Immature natural killer cell (primary cell): ENCODE measurements around the gene DOK5. TPM values are rescaled to one million over a fixed set of nuclear protein-coding genes. Genes with fewer than 3 reads are reported as not detected.

Source experiments
- DNase-seq, 3 donors: peaks; one replicate each; pipeline ENCODE4 v3.0.0; 2022; ENCODE audit warnings: mixed read lengths in 1 of 3
- H3K27ac Mint-ChIP-seq, 6 donors: one replicate each; pipeline ENCODE4 v1.8.0; 2020; ENCODE audit warnings: mixed read lengths in 6 of 6, mild to moderate bottlenecking in 5 of 6, inconsistent platforms in 4 of 6, moderate library complexity in 3 of 6
- H3K27me3 Mint-ChIP-seq, 3 donors: one replicate each; pipeline ENCODE4 v1.8.0; 2020 to 2021; ENCODE audit warnings: low read depth in 3 of 3, mild to moderate bottlenecking in 3 of 3, mixed read lengths in 3 of 3, moderate library complexity in 3 of 3, inconsistent platforms in 1 of 3
- H3K36me3 Mint-ChIP-seq, 3 donors: one replicate each; pipeline ENCODE4 v1.8.0; 2020; ENCODE audit warnings: mixed read lengths in 3 of 3, inconsistent platforms in 2 of 3, mild to moderate bottlenecking in 2 of 3
- H3K4me1 Mint-ChIP-seq, 2 donors: one replicate each; pipeline ENCODE4 v1.8.0; 2020; ENCODE audit warnings: inconsistent platforms in 2 of 2, mild to moderate bottlenecking in 2 of 2, mixed read lengths in 2 of 2, moderate library complexity in 1 of 2
- H3K4me3 Mint-ChIP-seq, 5 donors: one replicate each; pipeline ENCODE4 v1.8.0; 2020; ENCODE audit warnings: mild to moderate bottlenecking in 5 of 5, mixed read lengths in 5 of 5, inconsistent platforms in 3 of 5, moderate library complexity in 3 of 5
- H3K9me3 Mint-ChIP-seq, 6 donors: one replicate each; pipeline ENCODE4 v1.8.0; 2020; ENCODE audit warnings: mild to moderate bottlenecking in 6 of 6, mixed read lengths in 6 of 6, inconsistent platforms in 4 of 6, moderate library complexity in 3 of 6
- polyA plus RNA-seq, 3 donors: library from polyadenylated mRNA; unstranded; fragments of 300-500 nt; fragmentation: Illumina TruSeq; gene quantifications; one replicate each; pipeline ENCODE4 v1.2.3, GENCODE V29; 2021

The DOK5 gene
- polyA plus RNA-seq, 3 donors from 2014 or later, result not detected

GRCh38 chr20:54456961-54457360 is 18.4 kb upstream of the DOK5 start:
- no peak for DNase-seq
- H3K27me3 Mint-ChIP-seq, result peaks cover 0 to 4% (median 0%) of the 10 kb centered on the region in 3 donors
- H3K9me3 Mint-ChIP-seq, result peaks cover 0 to 4% (median 0%) of the 10 kb centered on the region in 6 donors
- H3K36me3 Mint-ChIP-seq, result no peaks in the 10 kb centered on the region
- no peak overlapping the region for H3K4me3 Mint-ChIP-seq
- H3K4me1 Mint-ChIP-seq, result no peaks in the 10 kb centered on the region
- H3K27ac Mint-ChIP-seq, result no peak overlapping the region

DNA sequence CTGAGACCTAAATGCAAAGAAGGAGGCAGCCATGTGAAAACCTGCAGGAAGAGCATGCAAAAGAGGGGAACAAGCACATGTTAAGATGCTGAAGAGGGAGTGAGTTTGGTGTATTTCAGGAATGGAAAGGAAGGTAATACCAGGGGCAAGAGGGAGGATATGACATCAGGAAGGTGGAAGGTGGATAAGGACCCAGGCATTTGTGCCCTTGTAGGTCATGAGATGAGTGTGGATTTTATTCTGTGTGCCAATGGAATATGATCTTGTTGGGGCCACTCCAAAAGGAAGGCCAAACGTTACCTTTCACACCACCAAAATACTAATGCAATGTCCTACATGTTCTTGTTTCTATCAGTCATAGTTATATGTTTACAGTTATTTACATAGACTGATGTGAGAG is 17.2 kb upstream of the DOK5 start:
- no peak for DNase-seq
- H3K4me1 Mint-ChIP-seq, result no peaks in the 10 kb centered on the region
- H3K4me3 Mint-ChIP-seq, result no peak overlapping the region
- no peak overlapping the region for H3K27ac Mint-ChIP-seq
- peaks cover 0 to 4% (median 0%) of the 10 kb centered on the region in 3 donors for H3K27me3 Mint-ChIP-seq
- H3K9me3 Mint-ChIP-seq, result peaks cover 0 to 2% (median 0%) of the 10 kb centered on the region in 6 donors
- no peaks in the 10 kb centered on the region for H3K36me3 Mint-ChIP-seq

GRCh38 chr20:54459279-54459678 is 16.1 kb upstream of the DOK5 start:
- Mint-ChIP-seq H3K36me3 (no peaks in the 10 kb centered on the region), H3K27me3 (peaks cover 0 to 4% (median 0%) of the 10 kb centered on the region in 3 donors), H3K4me1 (no peaks in the 10 kb centered on the region), H3K4me3 (no peak overlapping the region), H3K27ac (no peak overlapping the region), H3K9me3 (peaks cover 0 to 2% (median 0%) of the 10 kb centered on the region in 6 donors)
- no peak for DNase-seq

DNA sequence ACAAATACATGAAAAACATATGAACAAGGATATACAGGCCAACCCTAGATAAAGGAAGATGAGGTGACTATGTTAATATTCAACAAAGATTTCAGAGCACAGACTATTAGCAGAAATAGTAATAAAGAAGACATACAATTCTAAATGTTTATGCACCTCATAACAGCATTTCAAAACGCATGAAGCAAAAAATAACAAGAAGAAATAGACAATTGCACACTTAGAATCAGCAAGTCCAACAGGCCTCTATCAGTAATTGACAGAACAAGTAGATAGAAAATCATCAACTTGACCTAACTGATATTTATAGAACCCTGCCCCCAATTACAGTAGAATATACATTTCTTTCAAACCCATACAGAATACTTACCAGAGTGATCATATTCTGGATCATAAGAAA is 11.4 kb upstream of the DOK5 start:
- Mint-ChIP-seq H3K36me3 (no peaks in the 10 kb centered on the region), H3K9me3 (peaks cover 0 to 4% (median 0%) of the 10 kb centered on the region in 6 donors), H3K27me3 (peaks cover 2 to 6% (median 4%) of the 10 kb centered on the region in 3 donors), H3K27ac (no peak overlapping the region), H3K4me3 (no peak overlapping the region), H3K4me1 (no peaks in the 10 kb centered on the region)
- no peak for DNase-seq

GRCh38 chr20:54466127-54466526 is 9.3 kb upstream of the DOK5 start:
- Mint-ChIP-seq H3K4me3 (no peak overlapping the region), H3K36me3 (no peaks in the 10 kb centered on the region), H3K27ac (no peak overlapping the region), H3K27me3 (peaks cover 0 to 6% (median 3%) of the 10 kb centered on the region in 3 donors), H3K9me3 (peaks cover 0 to 4% (median 0%) of the 10 kb centered on the region in 6 donors), H3K4me1 (no peaks in the 10 kb centered on the region)
- no peak for DNase-seq

GRCh38 chr20:54467622-54468021 is 7.8 kb upstream of the DOK5 start:
- DNase-seq, result no peak
- no peaks in the 10 kb centered on the region for H3K36me3 Mint-ChIP-seq
- peaks cover 0 to 4% (median under 1%) of the 10 kb centered on the region in 6 donors for H3K9me3 Mint-ChIP-seq
- H3K4me1 Mint-ChIP-seq, result no peaks in the 10 kb centered on the region
- H3K27ac Mint-ChIP-seq, result no peak overlapping the region
- peaks cover 0 to 6% (median 3%) of the 10 kb centered on the region in 3 donors for H3K27me3 Mint-ChIP-seq
- no peak overlapping the region for H3K4me3 Mint-ChIP-seq

- H3K4me3 Mint-ChIP-seq, result no peak overlapping the region
- no peak for DNase-seq
- H3K27me3 Mint-ChIP-seq, result peaks cover 0 to 6% (median 3%) of the 10 kb centered on the region in 3 donors
- no peaks in the 10 kb centered on the region for H3K4me1 Mint-ChIP-seq
- no peak overlapping the region for H3K27ac Mint-ChIP-seq
- no peaks in the 10 kb centered on the region for H3K36me3 Mint-ChIP-seq
- peaks cover 0 to 4% (median 1%) of the 10 kb centered on the region in 6 donors for H3K9me3 Mint-ChIP-seq
Measured at GRCh38 chr20:54468082-54468481, 7.3 kb upstream of the DOK5 start.

DNA sequence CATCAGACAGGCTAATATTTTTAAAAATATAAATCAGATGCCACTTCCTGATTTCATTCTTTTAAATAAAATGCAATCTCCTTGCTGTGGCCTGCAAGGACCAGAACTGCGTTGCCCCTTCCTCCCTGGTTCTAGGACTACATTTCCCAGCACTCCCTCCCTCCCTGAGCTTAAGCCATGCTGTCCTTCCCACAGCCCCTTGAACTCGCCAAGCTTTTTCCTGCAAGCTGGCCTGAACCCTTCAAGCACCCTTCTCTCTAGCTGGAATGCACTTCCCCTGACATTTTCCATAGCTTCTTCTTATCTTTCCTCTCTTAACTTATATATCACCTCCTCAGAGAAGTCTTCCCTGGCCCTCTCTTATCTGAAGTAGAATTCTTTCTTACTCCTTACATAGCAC is 6.1 kb upstream of the DOK5 start:
- Mint-ChIP-seq H3K27me3 (peaks cover 3 to 13% (median 4%) of the 10 kb centered on the region in 3 donors), H3K9me3 (peaks cover 0 to 7% (median 3%) of the 10 kb centered on the region in 6 donors), H3K27ac (no peak overlapping the region)

DNA sequence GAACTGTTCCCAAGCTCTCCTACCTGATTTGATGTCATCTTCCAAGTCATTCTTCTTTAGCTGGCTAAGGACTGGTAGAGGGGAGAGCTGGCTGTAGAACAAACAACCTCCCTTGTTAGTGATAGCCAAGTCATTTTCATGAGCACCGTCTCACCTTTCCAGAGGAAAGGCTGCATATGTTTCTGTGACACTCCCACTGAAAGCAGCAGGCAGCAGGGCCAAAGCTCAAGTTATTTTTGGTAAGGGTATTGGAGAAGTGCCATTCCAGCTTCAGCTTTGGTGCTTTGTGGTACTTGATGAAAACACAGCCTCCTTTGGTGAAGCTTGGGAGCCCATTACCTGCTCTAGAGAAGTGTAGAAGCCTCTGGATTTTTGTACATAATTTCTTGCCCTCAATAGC is 5.4 kb upstream of the DOK5 start:
- H3K36me3 Mint-ChIP-seq, result peaks cover 0 to 3% (median 0%) of the 10 kb centered on the region in 3 donors
- no peak for DNase-seq

More for the DNA sequence above, 6.1 kb upstream of the DOK5 start:
- no peak for DNase-seq
- Mint-ChIP-seq H3K4me1 (no peaks in the 10 kb centered on the region), H3K4me3 (no peak overlapping the region), H3K36me3 (peaks cover 0 to under 1% (median 0%) of the 10 kb centered on the region in 3 donors)

DNA sequence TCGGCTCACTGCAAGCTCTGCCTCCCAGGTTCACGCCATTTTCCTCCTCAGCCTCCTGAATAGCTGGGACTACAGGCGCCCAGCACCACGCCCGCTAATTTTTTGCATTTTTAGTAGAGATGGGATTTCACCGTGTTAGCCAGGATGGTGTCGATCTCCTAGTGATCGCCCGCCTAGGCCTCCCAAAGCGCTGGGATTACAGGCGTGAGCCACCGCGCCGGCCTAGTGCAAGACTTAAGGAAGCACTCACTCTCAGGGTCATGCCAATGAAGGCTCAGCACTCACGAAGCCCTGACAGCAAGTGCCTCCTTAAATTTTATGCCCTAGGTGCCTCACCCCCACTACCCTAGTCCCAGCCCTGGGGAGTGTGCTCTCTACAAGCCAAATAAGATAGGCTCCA is 4.7 kb upstream of the DOK5 start:
- H3K27me3 Mint-ChIP-seq, result peaks cover 4 to 13% (median 10%) of the 10 kb centered on the region in 3 donors
- H3K9me3 Mint-ChIP-seq, result peaks cover 0 to 7% (median 3%) of the 10 kb centered on the region in 6 donors
- DNase-seq, result no peak
- H3K4me3 Mint-ChIP-seq, result no peak overlapping the region
- peaks cover 0 to 3% (median 0%) of the 10 kb centered on the region in 3 donors for H3K36me3 Mint-ChIP-seq
- H3K4me1 Mint-ChIP-seq, result no peaks in the 10 kb centered on the region
- H3K27ac Mint-ChIP-seq, result no peak overlapping the region

More for the DNA sequence above, 5.4 kb upstream of the DOK5 start:
- Mint-ChIP-seq H3K27me3 (peaks cover 4 to 14% (median 8%) of the 10 kb centered on the region in 3 donors), H3K4me1 (no peaks in the 10 kb centered on the region), H3K4me3 (no peak overlapping the region), H3K9me3 (peaks cover 0 to 7% (median 3%) of the 10 kb centered on the region in 6 donors), H3K27ac (no peak overlapping the region)

DNA sequence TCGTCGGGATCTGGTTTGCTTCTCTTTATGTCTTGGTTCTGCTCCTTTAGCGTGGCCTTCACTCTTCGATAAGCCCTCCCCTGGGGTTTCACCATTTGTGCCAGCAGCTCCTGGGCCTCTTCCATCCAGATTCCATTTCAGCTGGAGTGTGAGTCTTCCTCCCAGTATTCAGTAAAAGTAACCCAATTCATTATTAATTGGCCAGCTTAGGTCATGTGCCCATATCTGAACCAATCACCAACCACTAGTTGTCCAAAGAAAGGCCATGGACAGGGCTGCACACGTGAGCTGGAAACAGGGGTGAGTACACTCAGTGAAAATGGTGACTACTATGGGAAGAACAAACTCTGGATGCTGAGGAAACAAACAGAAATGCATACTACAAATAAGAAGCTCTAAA is 2.8 kb upstream of the DOK5 start:
- Mint-ChIP-seq H3K9me3 (peaks cover 0 to 6% (median 3%) of the 10 kb centered on the region in 6 donors), H3K4me3 (no peak overlapping the region), H3K4me1 (no peaks in the 10 kb centered on the region), H3K27me3 (peaks cover 14 to 20% (median 15%) of the 10 kb centered on the region in 3 donors), H3K27ac (no peak overlapping the region), H3K36me3 (peaks cover 0 to 3% (median 0%) of the 10 kb centered on the region in 3 donors)
- no peak for DNase-seq

- Mint-ChIP-seq H3K9me3 (peaks cover 0 to 6% (median 3%) of the 10 kb centered on the region in 6 donors), H3K27ac (no peak overlapping the region), H3K36me3 (peaks cover 0 to 3% (median 0%) of the 10 kb centered on the region in 3 donors), H3K27me3 (peaks cover 13 to 17% (median 15%) of the 10 kb centered on the region in 3 donors), H3K4me3 (no peak overlapping the region), H3K4me1 (no peaks in the 10 kb centered on the region)
- DNase-seq, result no peak
Measured at GRCh38 chr20:54473340-54473739, 2.1 kb upstream of the DOK5 start.

DNA sequence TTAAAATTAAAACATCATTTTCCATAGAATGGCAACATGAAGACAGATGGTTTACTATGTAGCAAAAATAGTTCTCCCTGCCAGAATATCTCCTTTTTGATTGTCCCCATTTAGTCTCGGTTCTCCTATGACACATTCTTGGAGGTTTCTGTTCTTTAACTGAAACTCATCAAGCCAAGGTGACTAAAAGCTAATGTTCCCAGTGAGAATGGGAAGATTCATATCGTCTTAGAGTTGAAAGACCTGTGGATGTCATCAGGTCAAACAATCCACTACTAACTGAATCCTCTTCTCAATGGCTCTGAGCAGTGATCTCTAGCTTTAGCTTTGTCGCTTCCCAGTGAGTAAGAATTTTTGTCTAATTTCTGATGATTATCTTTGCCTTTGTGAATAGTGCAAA is 1.3 kb upstream of the DOK5 start:
- no peak overlapping the region for H3K4me3 Mint-ChIP-seq

GRCh38 chr20:54474866-54475265 is 527 bp upstream of the DOK5 start:
- Mint-ChIP-seq H3K27me3 (peaks cover 12 to 17% (median 17%) of the 10 kb centered on the region in 3 donors), H3K27ac (no peak overlapping the region), H3K36me3 (peaks cover 0 to 3% (median 0%) of the 10 kb centered on the region in 3 donors), H3K4me3 (no peak overlapping the region), H3K9me3 (peaks cover 0 to 9% (median 2%) of the 10 kb centered on the region in 6 donors), H3K4me1 (no peaks in the 10 kb centered on the region)
- no peak for DNase-seq

More for the DNA sequence above, 1.3 kb upstream of the DOK5 start:
- DNase-seq, result no peak
- H3K4me1 Mint-ChIP-seq, result no peaks in the 10 kb centered on the region
- H3K36me3 Mint-ChIP-seq, result peaks cover 0 to 3% (median 0%) of the 10 kb centered on the region in 3 donors
- peaks cover 0 to 6% (median 3%) of the 10 kb centered on the region in 6 donors for H3K9me3 Mint-ChIP-seq
- H3K27ac Mint-ChIP-seq, result no peak overlapping the region
- peaks cover 13 to 17% (median 15%) of the 10 kb centered on the region in 3 donors for H3K27me3 Mint-ChIP-seq
